Vagina (tissue), 2 donors: ENCODE measurements around the gene RASD1. TPM values are rescaled to one million over a fixed set of nuclear protein-coding genes. Genes with fewer than 3 reads are reported as not detected.

Experiments used
- DNase-seq, 2 donors: peaks; one replicate each; pipeline ENCODE4 v3.0.0-alpha.2; 2017; ENCODE audit errors: extremely low spot score in 2 of 2
- H3K27ac ChIP-seq: fragments of 200-600 bp; sonication (generic); one replicate; pipeline ENCODE4 v1.5.1; 2019
- H3K27me3 ChIP-seq: fragments of 200-600 bp; sonication (generic); one replicate; pipeline ENCODE4 v1.5.1; 2019
- H3K36me3 ChIP-seq, 2 donors: fragments of 200-600 bp; sonication (generic); one replicate each; pipeline ENCODE4 v1.5.1; 2017 to 2019
- H3K4me1 ChIP-seq: fragments of 200-600 bp; sonication (generic); one replicate; pipeline ENCODE4 v1.5.1; 2019
- H3K4me3 ChIP-seq, 2 donors: fragments of 200-600 bp; sonication (generic); 1 replicate in 1 of 2; 2 replicates in 1 of 2; pipeline ENCODE4 v1.5.1; 2016 to 2019
- H3K9me3 ChIP-seq: fragments of 200-600 bp; sonication (generic); one replicate; pipeline ENCODE4 v1.5.1; 2019
- CTCF ChIP-seq, 3 experiments: fragments of 450-650 bp in 2 of 3; fragments of 200-600 bp in 1 of 3; sonication (generic) in 1 of 3; IDR thresholded peaks; one replicate each; pipeline ENCODE4 v1.5.1; 2017 to 2019; ENCODE audit warnings: antibody characterized with exemption in 3 of 3, mild to moderate bottlenecking in 2 of 3, moderate library complexity in 2 of 3
- POLR2A ChIP-seq, 2 donors: fragments of 450-650 bp; IDR thresholded peaks; one replicate each; pipeline ENCODE4 v1.6.1; 2017; ENCODE audit warnings: antibody characterized with exemption in 2 of 2, mild to moderate bottlenecking in 2 of 2, moderate library complexity in 2 of 2
- POLR2AphosphoS5 ChIP-seq, 2 donors: sonication (generic); formaldehyde crosslinking; IDR thresholded peaks; one replicate each; pipeline ENCODE4 v1.9.0; 2017; ENCODE audit warnings: antibody characterized with exemption in 2 of 2, mild to moderate bottlenecking in 2 of 2, low read depth in 1 of 2; ENCODE audit not compliant: insufficient read depth in 1 of 2
- intact Hi-C: fragments of 100-400 bp; cut with DNase I; formaldehyde crosslinking; loops from one replicate; pipeline ENCODE4 v1.15.1; 2023
- total RNA-seq: library from RNA; depleted of rRNA; stranded (reverse); fragments of >200 nt; gene quantifications from one replicate; pipeline ENCODE4 v1.2.3, GENCODE V29; 2016

Gene RASD1
- total RNA-seq, 1 donor from 2014 or later = 227 TPM

DNA sequence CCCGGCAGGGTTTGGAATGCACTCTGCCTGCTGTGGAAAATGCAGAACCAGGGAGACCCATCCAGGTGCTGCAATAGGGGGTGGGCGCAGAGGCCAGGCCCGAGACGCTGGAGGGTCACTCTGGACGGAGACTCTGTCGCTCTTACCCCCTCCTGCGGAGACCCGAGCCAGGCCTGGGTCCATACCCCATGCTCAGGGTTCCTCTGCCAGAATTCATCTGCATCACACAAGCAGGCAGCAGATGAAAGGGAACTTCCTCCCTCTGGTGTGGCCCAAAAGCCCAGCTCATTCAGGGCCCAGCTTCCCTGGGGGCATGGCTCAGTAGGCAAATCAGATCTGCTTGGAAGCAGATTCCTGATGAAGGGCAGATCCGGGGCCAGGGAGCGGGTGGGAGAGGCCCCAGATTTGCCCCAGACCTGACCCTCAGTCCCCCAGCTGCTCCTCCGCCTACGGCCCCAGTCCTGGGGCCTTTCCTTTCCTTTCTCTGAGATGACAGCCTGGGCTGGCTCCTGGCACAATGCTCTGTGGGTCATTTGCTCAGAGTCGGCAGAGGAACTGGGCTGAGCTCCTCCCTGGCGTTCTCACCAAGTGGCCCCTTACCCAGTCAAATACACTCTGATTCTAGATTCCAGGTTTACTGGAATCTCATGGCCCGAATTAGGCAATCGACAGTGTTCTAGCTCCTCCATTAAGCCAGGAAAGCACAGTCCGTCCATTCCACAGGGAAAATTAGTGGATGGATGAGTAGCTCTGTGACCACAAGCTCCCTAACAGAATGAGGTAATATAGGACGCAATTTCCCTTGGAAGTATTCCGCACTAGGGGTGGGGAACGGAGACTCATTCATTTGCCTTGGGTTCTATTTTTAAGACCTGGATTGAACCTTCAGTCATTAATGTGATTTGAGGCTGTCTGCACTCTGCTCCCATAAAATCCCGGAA, 19.1 kb upstream of the RASD1 start:
- H3K36me3 ChIP-seq = no peaks in the 10 kb centered on the region
- intact Hi-C loops = no loop called here
- no peaks in the 10 kb centered on the region for H3K27me3 ChIP-seq
- no peak for TF ChIP-seq POLR2A (IDR thresholded peaks at IDR 0.05)
- no peak for TF ChIP-seq CTCF (IDR thresholded peaks at IDR 0.05)
- no peak for TF ChIP-seq POLR2AphosphoS5 (IDR thresholded peaks at IDR 0.05; ENCODE audit: insufficient read depth in 1 of 2, low read depth in 1 of 2)
- peak overlapping the region; percentile 33 for H3K27ac ChIP-seq
- H3K4me3 ChIP-seq = no peak overlapping the region
- H3K9me3 ChIP-seq = no peaks in the 10 kb centered on the region
- DNase-seq = no peak
- H3K4me1 ChIP-seq = peaks cover 16% of the 10 kb centered on the region

DNA sequence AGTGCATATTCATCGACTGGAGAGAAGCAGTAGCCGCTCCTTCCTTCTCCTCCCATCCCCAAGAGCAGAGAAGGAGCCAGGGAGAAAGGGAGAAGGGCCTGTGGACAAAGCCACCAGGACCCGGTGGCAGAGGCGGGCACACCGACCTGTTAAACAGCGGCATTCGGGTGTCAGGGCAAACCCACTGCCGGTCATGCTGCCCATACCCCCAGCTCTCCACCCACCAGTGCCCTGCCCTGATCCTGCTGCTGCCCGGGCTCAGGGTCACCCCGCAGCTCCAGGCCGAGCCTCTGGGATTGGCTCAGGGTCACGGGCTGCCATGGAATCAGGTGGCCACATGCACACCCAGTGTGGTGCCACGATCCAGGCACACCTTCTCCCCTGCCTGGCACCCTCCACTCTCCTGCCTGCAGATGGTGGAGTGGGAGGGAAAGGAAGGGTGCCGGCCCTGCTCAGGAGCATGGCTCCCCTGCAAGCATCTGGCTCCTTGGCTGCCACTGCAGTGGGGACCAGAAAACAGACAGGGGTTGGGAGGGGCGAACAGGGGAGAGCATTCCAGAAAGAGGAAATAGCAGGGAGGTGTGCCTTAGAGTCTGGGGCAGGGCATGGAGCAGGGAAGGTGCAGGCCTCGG, 18.3 kb upstream of the RASD1 start:
- no peak overlapping the region for H3K4me3 ChIP-seq
- DNase-seq = no peak
- peaks cover 16% of the 10 kb centered on the region for H3K4me1 ChIP-seq
- intact Hi-C loops = no loop called here
- H3K36me3 ChIP-seq = no peaks in the 10 kb centered on the region
- no peaks in the 10 kb centered on the region for H3K9me3 ChIP-seq
- TF ChIP-seq POLR2A (IDR thresholded peaks at IDR 0.05) (no peak), POLR2AphosphoS5 (IDR thresholded peaks at IDR 0.05; ENCODE audit: insufficient read depth in 1 of 2, low read depth in 1 of 2) (no peak), CTCF (IDR thresholded peaks at IDR 0.05) (no peak)
- H3K27me3 ChIP-seq = no peaks in the 10 kb centered on the region
- no peak overlapping the region for H3K27ac ChIP-seq

DNA sequence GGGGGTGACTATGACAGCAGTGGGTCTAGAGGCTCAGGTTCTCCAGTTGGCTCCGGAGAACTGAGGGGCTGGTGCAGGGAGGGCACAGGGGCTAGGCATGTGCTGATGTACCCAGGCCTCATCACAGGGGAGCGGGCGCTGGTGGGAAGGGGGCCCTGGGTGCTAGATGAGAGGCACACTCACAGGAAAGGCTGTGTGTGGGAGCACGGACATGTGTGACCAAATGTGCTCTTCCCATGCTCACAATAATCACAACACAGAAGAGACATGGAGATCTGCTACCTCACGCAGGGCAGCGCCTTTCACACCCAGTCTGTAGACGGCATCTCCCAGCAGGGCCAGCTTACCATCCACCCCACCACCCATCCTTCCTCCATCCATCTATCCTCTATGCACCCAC, 17.4 kb upstream of the RASD1 start:
- DNase-seq = no peak
- intact Hi-C loops = no loop called here
- no peak for TF ChIP-seq POLR2AphosphoS5 (IDR thresholded peaks at IDR 0.05; ENCODE audit: insufficient read depth in 1 of 2, low read depth in 1 of 2)
- TF ChIP-seq POLR2A (IDR thresholded peaks at IDR 0.05) = no peak
- no peak for TF ChIP-seq CTCF (IDR thresholded peaks at IDR 0.05)
- no peak overlapping the region for H3K4me3 ChIP-seq
- no peak overlapping the region for H3K27ac ChIP-seq
- no peaks in the 10 kb centered on the region for H3K27me3 ChIP-seq
- H3K9me3 ChIP-seq = no peaks in the 10 kb centered on the region
- peaks cover 16% of the 10 kb centered on the region for H3K4me1 ChIP-seq
- H3K36me3 ChIP-seq = no peaks in the 10 kb centered on the region

- TF ChIP-seq POLR2AphosphoS5 (IDR thresholded peaks at IDR 0.05; ENCODE audit: insufficient read depth in 1 of 2, low read depth in 1 of 2) = no peak
- no peak for TF ChIP-seq CTCF (IDR thresholded peaks at IDR 0.05)
- no peak for TF ChIP-seq POLR2A (IDR thresholded peaks at IDR 0.05)
- no peak overlapping the region for H3K27ac ChIP-seq
- no peaks in the 10 kb centered on the region for H3K27me3 ChIP-seq
- intact Hi-C loops = no loop called here
- H3K9me3 ChIP-seq = no peaks in the 10 kb centered on the region
- H3K4me1 ChIP-seq = peaks cover 16% of the 10 kb centered on the region
- no peak overlapping the region for H3K4me3 ChIP-seq
- no peaks in the 10 kb centered on the region for H3K36me3 ChIP-seq
- DNase-seq = no peak
These were observed 16.7 kb upstream of the RASD1 start for GRCh38 chr17:17512866-17513265.
